RWPE2 (cell line): ENCODE results near the gene LRRC15.
A peak's percentile ranks its signal among the peaks of the same experiment; 100 is the strongest.

ENCODE experiments used
- ATAC-seq: fragments of 200-7000 bp; cut with Tn5 transposase; 3 replicates; pipeline ENCODE4 v1.9.1; 2021; ENCODE audit warnings: low read depth
- DNase-seq: peaks from one replicate; pipeline ENCODE4 v3.0.0-alpha.2; 2020; ENCODE audit warnings: low spot score
- H3K27ac ChIP-seq: fragments of 450-650 bp; 2 replicates; pipeline ENCODE4 v1.5.1; 2017; ENCODE audit warnings: mild to moderate bottlenecking; ENCODE audit not compliant: poor library complexity, severe bottlenecking
- H3K27me3 ChIP-seq: fragments of 250-450 bp; sonication (Bioruptor Pico); 2 replicates; pipeline ENCODE4 v1.5.1; 2021; ENCODE audit warnings: mild to moderate bottlenecking, moderate library complexity; ENCODE audit not compliant: insufficient read depth, poor library complexity, severe bottlenecking
- H3K36me3 ChIP-seq: fragments of 250-450 bp; sonication (Bioruptor Pico); 2 replicates; pipeline ENCODE4 v1.5.1; 2020; ENCODE audit warnings: low read depth, mild to moderate bottlenecking, moderate library complexity
- H3K4me1 ChIP-seq: fragments of 250-450 bp; sonication (Bioruptor Pico); 2 replicates; pipeline ENCODE4 v1.5.1; 2021; ENCODE audit warnings: mild to moderate bottlenecking, moderate library complexity; ENCODE audit not compliant: insufficient read depth, poor library complexity, severe bottlenecking
- H3K4me3 ChIP-seq: fragments of 250-450 bp; sonication (Bioruptor Pico); 2 replicates; pipeline ENCODE4 v1.5.1; 2021; ENCODE audit warnings: mild to moderate bottlenecking, moderate library complexity; ENCODE audit not compliant: severe bottlenecking
- H3K9me3 ChIP-seq: fragments of 250-450 bp; sonication (Bioruptor Pico); 2 replicates; pipeline ENCODE4 v1.5.1; 2021; ENCODE audit warnings: mild to moderate bottlenecking, moderate library complexity; ENCODE audit not compliant: severe bottlenecking
- CTCF ChIP-seq: fragments of 450-650 bp; IDR thresholded peaks from one replicate; pipeline ENCODE4 v1.5.1; 2017; ENCODE audit warnings: mild to moderate bottlenecking, moderate library complexity; ENCODE audit not compliant: poor library complexity, severe bottlenecking

LRRC15 gene

GRCh38 chr3:194404365-194405140 is 35.0 kb upstream of the LRRC15 start:
- peaks cover 55% of the 10 kb centered on the region for H3K36me3 ChIP-seq

GRCh38 chr3:194401868-194402329 is 32.4 kb upstream of the LRRC15 start:
- Histone ChIP-seq H3K27ac (no peak overlapping the region), H3K4me3 (no peak overlapping the region), H3K36me3 (peaks cover 41% of the 10 kb centered on the region), H3K9me3 (no peaks in the 10 kb centered on the region), H3K27me3 (peaks cover 7% of the 10 kb centered on the region), H3K4me1 (no peaks in the 10 kb centered on the region)
- ATAC-seq = no peak; the same call in 2 of the 3 replicates
- no peak for TF ChIP-seq CTCF
- no peak for DNase-seq

More at GRCh38 chr3:194404365-194405140, 35.0 kb upstream of the LRRC15 start:
- Histone ChIP-seq H3K27ac (no peak overlapping the region), H3K4me3 (no peak overlapping the region), H3K9me3 (no peaks in the 10 kb centered on the region), H3K4me1 (no peaks in the 10 kb centered on the region), H3K27me3 (no peaks in the 10 kb centered on the region)
- DNase-seq = no peak
- no peak for ATAC-seq
- TF ChIP-seq CTCF = peak; percentile 89

- H3K36me3 ChIP-seq = peaks cover 36% of the 10 kb centered on the region
- H3K27ac ChIP-seq = no peak overlapping the region
- H3K4me1 ChIP-seq = no peaks in the 10 kb centered on the region
- no peak for TF ChIP-seq CTCF
- no peak overlapping the region for H3K4me3 ChIP-seq
- DNase-seq = no peak
- ATAC-seq = peak; percentile 8; the same call in 1 of the 3 replicates
- no peaks in the 10 kb centered on the region for H3K9me3 ChIP-seq
- H3K27me3 ChIP-seq = peaks cover 7% of the 10 kb centered on the region
Observed at GRCh38 chr3:194401346-194401745, 31.8 kb upstream of the LRRC15 start.

GRCh38 chr3:194399874-194400411 is 30.4 kb upstream of the LRRC15 start:
- ATAC-seq (no peak), DNase-seq (no peak)
- peaks cover 7% of the 10 kb centered on the region for H3K27me3 ChIP-seq
- no peaks in the 10 kb centered on the region for H3K4me1 ChIP-seq
- H3K27ac ChIP-seq = no peak overlapping the region
- TF ChIP-seq CTCF = no peak
- H3K9me3 ChIP-seq = no peaks in the 10 kb centered on the region
- H3K36me3 ChIP-seq = peaks cover 22% of the 10 kb centered on the region
- H3K4me3 ChIP-seq = no peak overlapping the region

- H3K4me3 ChIP-seq = no peak within 1 kb of the TSS
- 0 out of 3 replicates have a peak, but pooled peaks have one; percentile 13 for ATAC-seq
- no peak within 1 kb of the TSS for H3K27ac ChIP-seq
- DNase-seq = no peak
- TF ChIP-seq CTCF = no peak
- peaks cover 14% of the 10 kb centered on the region for H3K36me3 ChIP-seq
- H3K27me3 ChIP-seq = peaks cover 7% of the 10 kb centered on the region
- H3K9me3 ChIP-seq = no peaks in the 10 kb centered on the region
- H3K4me1 ChIP-seq = no peaks in the 10 kb centered on the region
Observed at GRCh38 chr3:194399166-194399565, 29.6 kb upstream of the LRRC15 start, which contains the start of gene GP5. Gene GP5 (minus strand): TSS chr3:194399266. CDS start chr3:194398282, 984 bp downstream.
